Activated CD4-positive, CD25-positive, alpha-beta regulatory T cell treated with anti-CD3 and anti-CD28 coated beads, Interleukin-2, amount 50 U/mL, for 16 hours (primary cell): ENCODE data around the gene SH2D1B.
"Not testable (repeated sequence)": the region's sequence is repeated elsewhere in the genome, so short reads cannot be mapped to it uniquely, and the experiment has no call there.

ENCODE experiments used
- DNase-seq: peaks from one replicate; pipeline ENCODE4 v3.0.0-alpha.2; 2020; ENCODE audit warnings: low read depth, low spot score

The SH2D1B gene

GRCh38 chr1:162412002-162412401 lies at the start of gene SH2D1B:
SH2D1B (minus strand) TSS chr1:162412136; CDS start chr1:162412016, 120 bp downstream.
- DNase-seq: no peak

- no peak for DNase-seq
These were observed 46.3 kb upstream of the SH2D1B start for GRCh38 chr1:162458236-162458635.

- no peak for DNase-seq
These were observed 44.4 kb upstream of the SH2D1B start for GRCh38 chr1:162456323-162456722.

- not testable (repeated sequence) for DNase-seq
These were observed 42.4 kb upstream of the SH2D1B start for GRCh38 chr1:162454361-162454760.

- DNase-seq: no peak
These were observed 35.0 kb upstream of the SH2D1B start for GRCh38 chr1:162446946-162447345.

GRCh38 chr1:162444903-162445302 lies 33.0 kb upstream of the SH2D1B start:
- no peak for DNase-seq

- not testable (repeated sequence) for DNase-seq
These were observed 21.2 kb upstream of the SH2D1B start for GRCh38 chr1:162432977-162433713.

GRCh38 chr1:162430583-162430982 lies 18.6 kb upstream of the SH2D1B start:
- no peak for DNase-seq

GRCh38 chr1:162422662-162423375 lies 10.9 kb upstream of the SH2D1B start:
- DNase-seq: no peak

GRCh38 chr1:162421258-162422164 lies 9.6 kb upstream of the SH2D1B start:
- DNase-seq: no peak

GRCh38 chr1:162420120-162420519 lies 8.2 kb upstream of the SH2D1B start:
- no peak for DNase-seq

- DNase-seq: not testable (repeated sequence)
These were observed 7.6 kb upstream of the SH2D1B start for GRCh38 chr1:162419450-162419931.

GRCh38 chr1:162418584-162418983 lies 6.6 kb upstream of the SH2D1B start:
- not testable (repeated sequence) for DNase-seq

- no peak for DNase-seq
These were observed 5.7 kb upstream of the SH2D1B start for GRCh38 chr1:162417650-162418049.

- DNase-seq: no peak
These were observed 5.0 kb upstream of the SH2D1B start for GRCh38 chr1:162416909-162417308.

- no peak for DNase-seq
These were observed 4.3 kb upstream of the SH2D1B start for GRCh38 chr1:162416215-162416614.

- no peak for DNase-seq
These were observed 4.4 kb downstream of the SH2D1B start for GRCh38 chr1:162407539-162407938.

- DNase-seq: no peak
These were observed 5.1 kb downstream of the SH2D1B start for GRCh38 chr1:162406811-162407210.

GRCh38 chr1:162405800-162406199 lies 6.1 kb downstream of the SH2D1B start:
- DNase-seq: no peak

GRCh38 chr1:162404550-162405160 lies 7.3 kb downstream of the SH2D1B start:
- no peak for DNase-seq

- DNase-seq: no peak
These were observed 11.1 kb downstream of the SH2D1B start for GRCh38 chr1:162400790-162401355.
